Mononuclear cell (primary cell): ENCODE measurements around the gene PUS7. TPM values are rescaled to one million over a fixed set of nuclear protein-coding genes. Genes with fewer than 3 reads are reported as not detected.
"Not testable (repeated sequence)": the region's sequence is repeated elsewhere in the genome, so short reads cannot be mapped to it uniquely, and the experiment has no call there.

ENCODE experiments used
- H3K27me3 ChIP-seq: 2 replicates; pipeline ENCODE4 v1.6.0; 2011; ENCODE audit warnings: low read length, control low read depth; ENCODE audit not compliant: insufficient read depth
- H3K4me1 ChIP-seq: 2 replicates; pipeline ENCODE4 v1.5.1; 2011; ENCODE audit warnings: mild to moderate bottlenecking, low read length, control low read depth; ENCODE audit not compliant: insufficient read depth
- H3K4me3 ChIP-seq: 2 replicates; pipeline ENCODE4 v1.5.1; 2011; ENCODE audit warnings: mild to moderate bottlenecking, low read length, moderate library complexity
- H3K9me3 ChIP-seq: 2 replicates; pipeline ENCODE4 v1.5.1; 2011; ENCODE audit warnings: low read depth, mild to moderate bottlenecking, control low read depth, low read length
- total RNA-seq: library from RNA; depleted of rRNA; stranded (reverse); fragments of >200 nt; gene quantifications from one replicate; pipeline ENCODE4 v1.2.3, GENCODE V29; 2012

Gene PUS7
- total RNA-seq, 1 donor, result 6.3 TPM

GRCh38 chr7:105521027-105521716, 899 bp downstream of the PUS7 start:
- H3K4me3 ChIP-seq, result peak overlapping the region; percentile 48
- H3K4me1 ChIP-seq, result peaks cover 16% of the 10 kb centered on the region
- no peaks in the 10 kb centered on the region for H3K27me3 ChIP-seq
- H3K9me3 ChIP-seq, result no peaks in the 10 kb centered on the region

- H3K9me3 ChIP-seq, H3K27me3 ChIP-seq, H3K4me3 ChIP-seq: not testable (repeated sequence)
- H3K4me1 ChIP-seq, result peaks cover 16% of the 10 kb centered on the region
Measured at GRCh38 chr7:105520620-105521019, 1.5 kb downstream of the PUS7 start.

DNA sequence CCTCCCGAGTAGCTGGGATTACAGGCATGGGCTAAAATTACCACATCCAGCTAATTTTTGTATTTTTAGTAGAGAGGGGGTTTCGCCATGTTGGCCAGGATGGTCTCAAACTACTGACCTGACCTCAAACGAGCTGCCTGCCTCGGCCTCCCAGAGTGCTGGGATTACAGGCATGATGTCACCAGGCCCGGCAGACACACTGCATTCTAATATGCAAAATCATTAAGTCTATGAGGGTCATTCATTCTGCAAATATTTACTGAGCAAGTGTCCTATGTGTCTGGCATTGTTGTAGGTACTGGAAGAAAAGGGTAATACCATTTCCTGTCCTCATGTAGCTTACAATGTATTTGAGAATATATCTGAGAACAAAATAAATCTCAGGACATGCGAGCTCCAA, 2.7 kb downstream of the PUS7 start:
- H3K27me3 ChIP-seq, result no peaks in the 10 kb centered on the region
- no peaks in the 10 kb centered on the region for H3K9me3 ChIP-seq
- peaks cover 16% of the 10 kb centered on the region for H3K4me1 ChIP-seq
- no peak overlapping the region for H3K4me3 ChIP-seq

GRCh38 chr7:105515610-105516009, 6.5 kb downstream of the PUS7 start:
- H3K4me3 ChIP-seq, result not testable (repeated sequence)

DNA sequence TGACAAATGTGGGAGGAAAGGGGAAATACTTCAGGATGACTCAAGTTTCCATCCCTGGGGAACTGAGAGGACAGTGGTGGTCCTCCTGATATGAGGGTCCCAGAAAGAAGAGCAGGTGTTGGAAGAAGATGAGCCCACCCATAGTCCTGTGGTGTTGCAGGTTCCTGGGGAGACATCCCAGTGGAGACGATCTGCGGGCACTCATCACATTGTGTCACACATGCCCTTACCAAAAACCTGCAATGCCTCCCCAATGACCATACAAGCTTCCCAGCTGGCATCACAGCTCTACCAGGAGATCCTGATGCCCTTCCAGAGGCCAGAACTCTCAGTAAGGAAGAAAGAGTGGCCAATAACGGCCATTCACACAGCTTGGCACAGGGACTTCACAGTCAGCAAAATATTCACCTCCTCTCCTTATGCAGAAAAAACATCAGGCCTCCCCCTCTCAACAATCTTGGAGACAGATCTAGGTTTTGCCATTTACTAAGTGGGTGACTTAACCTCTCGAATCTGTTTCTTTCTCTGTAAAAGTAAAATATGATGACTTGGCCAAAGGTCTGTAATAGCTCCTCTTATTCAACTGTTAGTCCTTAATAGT, 9.0 kb downstream of the PUS7 start:
- Histone ChIP-seq H3K4me1 (no peaks in the 10 kb centered on the region), H3K4me3 (no peak overlapping the region)

More at GRCh38 chr7:105515610-105516009, 6.5 kb downstream of the PUS7 start:
- not testable (repeated sequence) for H3K9me3 ChIP-seq, H3K27me3 ChIP-seq, H3K4me1 ChIP-seq

DNA sequence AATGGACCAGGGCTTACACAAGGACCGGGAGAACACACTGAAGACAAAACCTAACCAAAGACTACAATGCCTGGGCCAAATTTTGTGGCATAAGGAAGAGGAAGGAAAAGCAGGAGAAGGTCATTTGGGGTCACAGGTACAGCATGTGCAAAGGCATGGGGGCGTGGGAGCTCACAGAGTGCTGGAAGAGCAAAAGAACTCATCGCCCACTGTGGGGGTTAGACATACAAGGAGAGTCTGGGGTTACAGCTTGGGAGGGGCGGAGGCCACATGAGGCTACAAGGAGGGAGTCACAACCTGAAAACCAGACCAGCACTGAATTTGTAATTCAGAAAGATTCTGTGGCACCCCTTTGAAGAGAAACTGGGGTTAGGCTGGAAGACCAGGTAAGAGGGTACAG, 9.7 kb downstream of the PUS7 start:
- H3K4me1 ChIP-seq, result no peaks in the 10 kb centered on the region
- H3K27me3 ChIP-seq, result no peaks in the 10 kb centered on the region
- no peaks in the 10 kb centered on the region for H3K9me3 ChIP-seq
- no peak overlapping the region for H3K4me3 ChIP-seq

More for the DNA sequence above, 9.0 kb downstream of the PUS7 start:
- no peaks in the 10 kb centered on the region for H3K27me3 ChIP-seq
- H3K9me3 ChIP-seq, result no peaks in the 10 kb centered on the region

DNA sequence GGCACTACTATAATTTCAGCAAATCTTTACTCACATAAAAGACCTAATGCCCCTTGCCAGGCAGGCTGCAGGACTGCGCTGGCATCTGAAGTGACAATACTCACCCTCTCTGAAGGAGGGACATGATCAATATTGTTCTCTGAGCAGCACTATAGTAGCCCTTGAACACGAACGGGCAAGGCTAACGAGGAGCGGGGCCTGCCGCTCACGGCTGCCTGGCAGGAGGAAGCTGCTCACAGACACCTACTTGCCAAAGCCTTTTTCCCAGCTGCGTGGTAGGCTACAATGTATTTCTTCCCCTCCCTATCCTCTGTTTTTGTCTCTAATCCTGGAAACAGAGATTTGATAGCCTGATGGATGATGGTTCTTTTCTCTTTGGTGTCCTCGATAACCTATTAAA, 19.9 kb downstream of the PUS7 start:
- H3K4me3 ChIP-seq, result no peak overlapping the region
- no peaks in the 10 kb centered on the region for H3K9me3 ChIP-seq

DNA sequence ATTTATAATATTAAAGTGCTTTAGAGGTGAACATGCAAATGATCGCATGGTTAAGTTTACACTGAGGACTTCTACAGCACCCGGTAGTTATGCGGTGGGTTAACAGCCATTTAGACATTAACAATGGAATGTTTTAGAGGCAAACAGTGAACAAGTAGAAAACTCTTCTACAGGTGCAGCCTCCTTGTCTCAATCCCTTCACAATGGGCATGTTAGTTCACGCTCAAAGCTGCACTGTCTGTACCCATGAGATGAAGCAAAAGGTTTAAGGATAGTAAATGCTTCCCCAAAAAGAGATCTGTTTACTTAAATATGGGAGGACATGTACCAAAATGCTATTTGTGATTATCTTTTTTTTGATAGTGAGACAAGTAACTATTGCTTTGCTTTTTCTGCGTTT, 25.1 kb downstream of the PUS7 start:
- no peak overlapping the region for H3K4me3 ChIP-seq

More for the DNA sequence above, 19.9 kb downstream of the PUS7 start:
- Histone ChIP-seq H3K4me1 (no peaks in the 10 kb centered on the region), H3K27me3 (no peaks in the 10 kb centered on the region)

GRCh38 chr7:105496521-105496920, 25.6 kb downstream of the PUS7 start:
- Histone ChIP-seq H3K4me3 (no peak overlapping the region), H3K9me3 (no peaks in the 10 kb centered on the region), H3K27me3 (no peaks in the 10 kb centered on the region), H3K4me1 (no peaks in the 10 kb centered on the region)

More for the DNA sequence above, 25.1 kb downstream of the PUS7 start:
- no peaks in the 10 kb centered on the region for H3K9me3 ChIP-seq
- no peaks in the 10 kb centered on the region for H3K4me1 ChIP-seq
- no peaks in the 10 kb centered on the region for H3K27me3 ChIP-seq

- H3K4me1 ChIP-seq, result no peaks in the 10 kb centered on the region
- no peak overlapping the region for H3K4me3 ChIP-seq
- no peaks in the 10 kb centered on the region for H3K9me3 ChIP-seq
- H3K27me3 ChIP-seq, result no peaks in the 10 kb centered on the region
Measured at GRCh38 chr7:105493923-105494315, 28.2 kb downstream of the PUS7 start.

GRCh38 chr7:105493196-105493922, 28.7 kb downstream of the PUS7 start:
- Histone ChIP-seq H3K4me3 (no peak overlapping the region), H3K9me3 (no peaks in the 10 kb centered on the region), H3K27me3 (no peaks in the 10 kb centered on the region), H3K4me1 (no peaks in the 10 kb centered on the region)

DNA sequence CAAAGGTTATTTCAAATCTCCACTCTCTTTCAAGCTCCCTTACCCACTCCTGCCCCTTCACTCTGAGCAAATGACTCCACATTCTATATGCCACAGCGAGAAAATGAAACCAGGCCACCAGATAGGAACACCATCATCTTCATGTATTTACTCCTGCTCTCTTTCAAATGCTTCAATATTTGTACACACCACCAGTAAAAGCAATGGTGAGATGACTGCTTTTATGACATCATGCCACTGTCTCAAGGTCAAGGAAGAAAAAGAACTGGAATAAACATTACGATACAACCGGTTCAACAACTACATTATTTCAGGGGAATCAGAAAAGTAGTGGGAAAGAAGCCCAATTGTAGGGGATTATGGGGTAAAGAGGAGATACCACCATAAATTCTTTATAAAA, 32.7 kb downstream of the PUS7 start:
- Histone ChIP-seq H3K4me3 (no peak overlapping the region), H3K9me3 (no peaks in the 10 kb centered on the region), H3K27me3 (no peaks in the 10 kb centered on the region), H3K4me1 (no peaks in the 10 kb centered on the region)

GRCh38 chr7:105487579-105488571, 34.2 kb downstream of the PUS7 start:
- Histone ChIP-seq H3K4me3 (no peak overlapping the region), H3K9me3 (no peaks in the 10 kb centered on the region), H3K4me1 (no peaks in the 10 kb centered on the region), H3K27me3 (no peaks in the 10 kb centered on the region)

DNA sequence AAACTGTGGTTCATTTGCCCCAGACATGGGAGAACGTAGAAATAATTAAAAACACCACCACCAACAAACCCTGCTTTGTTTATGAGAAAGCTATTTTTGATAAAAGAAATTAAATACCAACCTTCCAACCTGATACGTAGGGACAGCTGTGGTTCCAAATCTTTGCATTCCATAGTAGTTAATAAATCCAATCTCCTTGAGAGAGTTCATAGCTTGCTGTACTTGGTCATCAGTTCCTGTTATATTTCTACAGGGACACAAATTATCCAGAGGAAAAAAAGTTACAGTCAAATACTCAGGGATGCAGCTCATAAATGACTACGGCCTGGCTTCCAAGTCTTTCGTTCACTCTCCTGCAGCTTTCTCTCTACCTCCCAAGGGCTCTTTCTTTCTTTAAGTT, 41.1 kb downstream of the PUS7 start:
- no peaks in the 10 kb centered on the region for H3K9me3 ChIP-seq
- no peaks in the 10 kb centered on the region for H3K27me3 ChIP-seq
- H3K4me1 ChIP-seq, result no peaks in the 10 kb centered on the region
- H3K4me3 ChIP-seq, result no peak overlapping the region

DNA sequence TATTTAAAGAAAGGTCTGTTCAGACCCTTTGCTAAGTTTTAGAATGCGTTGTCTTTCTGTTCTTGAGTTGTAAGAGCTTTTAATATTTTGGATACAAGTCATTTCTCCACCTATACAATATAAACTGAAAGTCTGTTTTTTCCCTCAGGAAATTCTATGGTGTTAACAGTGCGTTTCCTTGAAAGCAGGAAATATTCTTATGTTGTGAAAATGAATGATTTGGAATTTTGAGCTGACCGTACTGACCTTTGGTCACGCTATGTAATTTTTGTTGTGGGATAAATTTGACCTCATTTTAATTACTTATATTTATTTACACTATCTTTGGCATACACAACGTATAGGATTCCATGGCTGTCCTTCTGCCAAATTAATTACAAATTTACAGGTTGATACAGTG, 43.5 kb downstream of the PUS7 start:
- Histone ChIP-seq H3K4me3 (no peak overlapping the region), H3K4me1 (no peaks in the 10 kb centered on the region), H3K27me3 (no peaks in the 10 kb centered on the region), H3K9me3 (no peaks in the 10 kb centered on the region)
